ENCODE data around the gene LAMC2. TPM values are rescaled to one million over a fixed set of nuclear protein-coding genes. Genes with fewer than 3 reads are reported as not detected.

LAMC2 gene
- total RNA-seq, 1 donor from 2014 or later = 1.1 TPM

DNA sequence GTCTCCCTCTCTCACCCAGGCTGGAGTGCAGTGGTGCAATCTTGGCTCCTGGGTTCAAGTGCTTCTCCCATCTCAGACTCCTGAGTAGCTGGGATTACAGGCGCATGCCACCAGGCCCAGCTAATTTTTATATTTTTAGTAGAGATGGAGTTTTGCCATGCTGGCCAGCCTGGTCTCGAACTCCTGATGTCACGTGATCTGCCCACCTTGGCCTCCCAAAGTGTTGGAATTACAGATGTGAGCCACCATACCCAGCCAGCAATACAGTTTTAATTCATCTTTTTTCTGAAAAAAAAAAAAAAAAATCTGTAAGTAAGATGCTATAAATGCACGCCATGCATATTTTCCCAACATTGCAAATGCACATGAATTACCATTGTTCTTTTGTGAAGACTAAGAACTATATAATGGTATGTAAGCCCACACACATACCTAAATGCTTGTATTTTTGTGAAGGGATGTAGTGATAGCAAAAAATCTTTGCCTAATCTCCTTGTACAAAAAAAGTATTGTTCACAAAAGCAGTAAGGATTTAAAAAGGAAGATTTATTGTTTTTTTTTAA lies 8.0 kb downstream of the LAMC2 start:
- TF ChIP-seq, protein P1, sequence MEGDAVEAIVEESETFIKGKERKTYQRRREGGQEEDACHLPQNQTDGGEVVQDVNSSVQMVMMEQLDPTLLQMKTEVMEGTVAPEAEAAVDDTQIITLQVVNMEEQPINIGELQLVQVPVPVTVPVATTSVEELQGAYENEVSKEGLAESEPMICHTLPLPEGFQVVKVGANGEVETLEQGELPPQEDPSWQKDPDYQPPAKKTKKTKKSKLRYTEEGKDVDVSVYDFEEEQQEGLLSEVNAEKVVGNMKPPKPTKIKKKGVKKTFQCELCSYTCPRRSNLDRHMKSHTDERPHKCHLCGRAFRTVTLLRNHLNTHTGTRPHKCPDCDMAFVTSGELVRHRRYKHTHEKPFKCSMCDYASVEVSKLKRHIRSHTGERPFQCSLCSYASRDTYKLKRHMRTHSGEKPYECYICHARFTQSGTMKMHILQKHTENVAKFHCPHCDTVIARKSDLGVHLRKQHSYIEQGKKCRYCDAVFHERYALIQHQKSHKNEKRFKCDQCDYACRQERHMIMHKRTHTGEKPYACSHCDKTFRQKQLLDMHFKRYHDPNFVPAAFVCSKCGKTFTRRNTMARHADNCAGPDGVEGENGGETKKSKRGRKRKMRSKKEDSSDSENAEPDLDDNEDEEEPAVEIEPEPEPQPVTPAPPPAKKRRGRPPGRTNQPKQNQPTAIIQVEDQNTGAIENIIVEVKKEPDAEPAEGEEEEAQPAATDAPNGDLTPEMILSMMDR (IDR thresholded peaks at IDR 0.05) = no peak
- no peaks in the 10 kb centered on the region for H3K27me3 ChIP-seq
- H3K27ac ChIP-seq = no peak overlapping the region
- intact Hi-C loops (cut with DNase I) = no loop called here
- DNase-seq (ENCODE audit: low spot score in 2 of 2) = no peak
- no peaks in the 10 kb centered on the region for H3K9me3 ChIP-seq
- no peaks in the 10 kb centered on the region for H3K4me1 ChIP-seq
- H3K4me3 ChIP-seq = no peak overlapping the region
- H3K36me3 ChIP-seq = no peaks in the 10 kb centered on the region

GRCh38 chr1:183194527-183195141 lies 8.6 kb downstream of the LAMC2 start:
- no peaks in the 10 kb centered on the region for H3K27me3 ChIP-seq
- no peaks in the 10 kb centered on the region for H3K9me3 ChIP-seq
- H3K27ac ChIP-seq = no peak overlapping the region
- TF ChIP-seq, protein P1 (IDR thresholded peaks at IDR 0.05) = no peak
- H3K4me3 ChIP-seq = no peak overlapping the region
- DNase-seq (ENCODE audit: low spot score in 2 of 2) = no peak
- H3K4me1 ChIP-seq = no peaks in the 10 kb centered on the region
- intact Hi-C loops (cut with DNase I) = no loop called here
- no peaks in the 10 kb centered on the region for H3K36me3 ChIP-seq

DNA sequence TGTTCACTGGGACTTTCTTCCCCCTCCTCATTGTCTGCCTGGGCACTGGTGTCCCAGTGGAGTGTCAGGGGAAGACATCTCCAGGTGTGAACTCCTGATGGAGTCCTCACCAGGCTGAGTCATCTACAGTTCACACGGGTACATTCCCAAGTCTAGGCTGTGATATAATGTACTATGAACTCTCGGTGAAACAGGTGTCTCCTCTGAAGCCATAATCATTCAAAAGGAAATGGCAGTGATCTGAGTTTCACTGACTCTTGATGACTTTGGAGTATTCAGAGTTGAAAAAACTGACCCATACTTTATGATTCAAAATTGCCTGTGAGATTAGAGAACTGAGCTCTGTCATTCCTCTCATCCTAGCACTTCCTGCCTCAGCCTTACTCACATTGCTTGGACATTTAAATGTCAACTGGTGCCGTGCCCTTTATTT lies 9.1 kb downstream of the LAMC2 start:
- TF ChIP-seq, protein P1 (IDR thresholded peaks at IDR 0.05) = no peak
- Histone ChIP-seq H3K4me3 (no peak overlapping the region), H3K36me3 (no peaks in the 10 kb centered on the region), H3K9me3 (no peaks in the 10 kb centered on the region), H3K27me3 (no peaks in the 10 kb centered on the region), H3K4me1 (no peaks in the 10 kb centered on the region), H3K27ac (no peak overlapping the region)
- intact Hi-C loops (cut with DNase I) = no loop called here
- no peak for DNase-seq (ENCODE audit: low spot score in 2 of 2)

DNA sequence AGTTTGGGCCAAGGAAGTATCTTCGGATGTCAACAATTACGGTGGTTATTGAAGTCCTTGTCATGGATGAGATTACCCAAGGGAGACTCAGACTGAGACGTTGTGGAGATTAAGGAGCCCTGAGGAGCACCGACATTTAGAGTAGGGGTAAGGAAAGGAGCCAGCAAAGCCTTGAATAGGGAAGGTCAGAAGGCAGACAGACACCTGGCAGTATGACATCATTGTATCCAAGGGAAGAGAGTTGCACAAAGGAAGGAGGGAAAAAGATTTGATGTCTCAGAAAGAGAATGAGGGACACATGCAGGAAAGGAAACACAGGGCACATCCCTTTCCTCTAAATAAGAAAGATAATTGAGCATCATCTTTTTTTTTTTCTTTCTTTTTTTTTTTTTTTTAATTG lies 11.7 kb downstream of the LAMC2 start:
- no peak overlapping the region for H3K4me3 ChIP-seq
- no peaks in the 10 kb centered on the region for H3K27me3 ChIP-seq
- intact Hi-C loops (cut with DNase I) = no loop called here
- no peak for DNase-seq (ENCODE audit: low spot score in 2 of 2)
- no peaks in the 10 kb centered on the region for H3K4me1 ChIP-seq
- H3K36me3 ChIP-seq = no peaks in the 10 kb centered on the region
- no peak overlapping the region for H3K27ac ChIP-seq
- TF ChIP-seq, protein P1 (IDR thresholded peaks at IDR 0.05) = no peak
- H3K9me3 ChIP-seq = no peaks in the 10 kb centered on the region

- no peak overlapping the region for H3K4me3 ChIP-seq
- H3K27ac ChIP-seq = no peak overlapping the region
- DNase-seq (ENCODE audit: low spot score in 2 of 2) = no peak
- intact Hi-C loops (cut with DNase I) = no loop called here
- H3K9me3 ChIP-seq = no peaks in the 10 kb centered on the region
- no peaks in the 10 kb centered on the region for H3K27me3 ChIP-seq
- H3K36me3 ChIP-seq = no peaks in the 10 kb centered on the region
- TF ChIP-seq, protein P1 (IDR thresholded peaks at IDR 0.05) = no peak
- H3K4me1 ChIP-seq = no peaks in the 10 kb centered on the region
These were observed 12.4 kb downstream of the LAMC2 start for GRCh38 chr1:183198463-183198862.

Data from ascending aorta (tissue), 2 donors.